Osteoblast (primary cell): ENCODE measurements around the gene MRPS18B. TPM values are rescaled to one million over a fixed set of nuclear protein-coding genes. Genes with fewer than 3 reads are reported as not detected.

Experiments used
- DNase-seq: peaks from one replicate; pipeline ENCODE4 v3.0.0; 2011; ENCODE audit warnings: low spot score, mixed read lengths; ENCODE audit not compliant: insufficient read length; ENCODE audit errors: missing footprints
- H2AFZ ChIP-seq: 2 replicates; pipeline ENCODE4 v1.6.0; 2011; ENCODE audit warnings: mild to moderate bottlenecking, low read length
- H3K27ac ChIP-seq: 2 replicates; pipeline ENCODE4 v1.5.1; 2011; ENCODE audit warnings: mild to moderate bottlenecking, low read depth, low read length, moderate library complexity
- H3K27me3 ChIP-seq: 2 replicates; pipeline ENCODE4 v1.6.0; 2012; ENCODE audit warnings: mild to moderate bottlenecking, control low read depth, inconsistent platforms, low read length, moderate library complexity; ENCODE audit not compliant: insufficient read depth
- H3K36me3 ChIP-seq: 2 replicates; pipeline ENCODE4 v1.5.1; 2011; ENCODE audit warnings: mild to moderate bottlenecking, low read length, control low read depth, moderate library complexity; ENCODE audit not compliant: insufficient read depth
- H3K4me1 ChIP-seq: 2 replicates; pipeline ENCODE4 v1.5.1; 2011; ENCODE audit warnings: mild to moderate bottlenecking, low read length, control low read depth, moderate library complexity; ENCODE audit not compliant: insufficient read depth
- H3K4me2 ChIP-seq: 2 replicates; pipeline ENCODE4 v1.6.0; 2011; ENCODE audit warnings: mild to moderate bottlenecking, low read length; ENCODE audit not compliant: insufficient read depth
- H3K4me3 ChIP-seq: fragments of 200-600 bp; sonication (generic); 3 replicates; pipeline ENCODE4 v1.5.1; 2012; ENCODE audit warnings: mild to moderate bottlenecking, low read length, inconsistent platforms; ENCODE audit not compliant: insufficient read depth
- H3K79me2 ChIP-seq: 2 replicates; pipeline ENCODE4 v1.6.0; 2012; ENCODE audit warnings: mild to moderate bottlenecking, low read length, control low read depth, inconsistent platforms; ENCODE audit not compliant: insufficient read depth
- H3K9me3 ChIP-seq: 2 replicates; pipeline ENCODE4 v1.5.1; 2011; ENCODE audit warnings: low read depth, low read length, control low read depth
- H4K20me1 ChIP-seq: 2 replicates; pipeline ENCODE4 v1.6.0; 2012; ENCODE audit warnings: mild to moderate bottlenecking, low read length, control low read depth; ENCODE audit not compliant: insufficient read depth
- total RNA-seq: library from RNA; depleted of rRNA; stranded (reverse); fragments of >200 nt; gene quantifications from 2 replicates; pipeline ENCODE4 v1.2.3, GENCODE V29; 2012
- TF ChIP-seq, protein P1 (sequence below): IDR thresholded peaks from 2 replicates; pipeline ENCODE4 v1.5.1; 2011; ENCODE audit warnings: mild to moderate bottlenecking, low read depth, low read length, moderate library complexity; ENCODE audit errors: extremely low read depth

Gene MRPS18B
- total RNA-seq, 1 donor, result 67.3 TPM

DNA sequence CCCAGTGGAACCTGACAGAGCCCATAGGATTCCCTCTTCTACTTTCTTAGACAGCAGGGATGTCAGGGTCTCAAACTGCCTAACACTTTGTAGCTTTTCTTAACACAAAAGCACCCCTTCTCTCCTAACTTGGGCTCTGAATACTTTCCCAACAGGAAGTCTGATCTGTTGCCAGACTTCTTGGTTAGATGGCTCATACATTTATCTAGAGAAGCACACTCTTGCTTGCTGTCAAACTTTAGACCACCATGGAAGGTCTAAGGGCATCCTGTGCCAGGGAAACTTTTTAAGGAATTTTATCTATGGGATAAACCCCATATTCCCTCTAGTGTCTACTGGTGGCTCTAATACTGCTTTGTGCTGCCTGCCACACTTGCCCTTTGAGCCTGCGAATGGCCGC, 26.0 kb downstream of the MRPS18B start:
- no peaks in the 10 kb centered on the region for H3K9me3 ChIP-seq
- H3K4me3 ChIP-seq, result no peak overlapping the region
- no peak overlapping the region for H3K27ac ChIP-seq
- H3K27me3 ChIP-seq, result no peaks in the 10 kb centered on the region
- TF ChIP-seq, protein P1, sequence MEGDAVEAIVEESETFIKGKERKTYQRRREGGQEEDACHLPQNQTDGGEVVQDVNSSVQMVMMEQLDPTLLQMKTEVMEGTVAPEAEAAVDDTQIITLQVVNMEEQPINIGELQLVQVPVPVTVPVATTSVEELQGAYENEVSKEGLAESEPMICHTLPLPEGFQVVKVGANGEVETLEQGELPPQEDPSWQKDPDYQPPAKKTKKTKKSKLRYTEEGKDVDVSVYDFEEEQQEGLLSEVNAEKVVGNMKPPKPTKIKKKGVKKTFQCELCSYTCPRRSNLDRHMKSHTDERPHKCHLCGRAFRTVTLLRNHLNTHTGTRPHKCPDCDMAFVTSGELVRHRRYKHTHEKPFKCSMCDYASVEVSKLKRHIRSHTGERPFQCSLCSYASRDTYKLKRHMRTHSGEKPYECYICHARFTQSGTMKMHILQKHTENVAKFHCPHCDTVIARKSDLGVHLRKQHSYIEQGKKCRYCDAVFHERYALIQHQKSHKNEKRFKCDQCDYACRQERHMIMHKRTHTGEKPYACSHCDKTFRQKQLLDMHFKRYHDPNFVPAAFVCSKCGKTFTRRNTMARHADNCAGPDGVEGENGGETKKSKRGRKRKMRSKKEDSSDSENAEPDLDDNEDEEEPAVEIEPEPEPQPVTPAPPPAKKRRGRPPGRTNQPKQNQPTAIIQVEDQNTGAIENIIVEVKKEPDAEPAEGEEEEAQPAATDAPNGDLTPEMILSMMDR, result no peak
- peaks cover 9% of the 10 kb centered on the region for H3K4me1 ChIP-seq
- H3K79me2 ChIP-seq, result peaks cover 25% of the 10 kb centered on the region
- H3K4me2 ChIP-seq, result no peak overlapping the region
- no peak overlapping the region for H2AFZ ChIP-seq
- peaks cover 30% of the 10 kb centered on the region for H3K36me3 ChIP-seq
- DNase-seq, result peak; percentile 85
- peaks cover 3% of the 10 kb centered on the region for H4K20me1 ChIP-seq

DNA sequence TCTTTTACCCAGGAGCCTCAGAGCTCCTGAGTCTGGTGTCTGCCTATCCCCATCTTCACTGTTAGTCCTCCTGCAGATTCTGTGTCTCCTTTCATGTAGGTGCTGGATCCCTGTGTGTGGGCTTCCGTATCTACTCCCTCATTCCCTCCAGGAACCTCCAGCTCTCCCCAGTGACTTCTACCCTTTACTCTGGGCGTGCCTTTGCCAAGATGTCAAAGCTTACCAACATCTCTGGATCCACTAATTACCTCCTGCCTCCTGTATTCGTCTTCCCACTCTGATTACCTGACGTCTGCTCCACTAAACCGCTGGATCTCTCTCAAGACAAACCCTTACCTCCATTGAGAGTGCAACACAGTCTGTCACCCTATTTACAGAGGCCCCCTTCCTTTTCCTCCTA, 27.1 kb downstream of the MRPS18B start:
- peaks cover 33% of the 10 kb centered on the region for H3K79me2 ChIP-seq
- no peak overlapping the region for H2AFZ ChIP-seq
- DNase-seq, result no peak
- H3K4me3 ChIP-seq, result no peak overlapping the region
- peaks cover 28% of the 10 kb centered on the region for H3K36me3 ChIP-seq
- H3K9me3 ChIP-seq, result no peaks in the 10 kb centered on the region
- TF ChIP-seq, protein P1, result no peak
- no peak overlapping the region for H3K27ac ChIP-seq
- peaks cover 9% of the 10 kb centered on the region for H3K4me1 ChIP-seq
- peaks cover 3% of the 10 kb centered on the region for H4K20me1 ChIP-seq
- no peaks in the 10 kb centered on the region for H3K27me3 ChIP-seq
- no peak overlapping the region for H3K4me2 ChIP-seq

DNA sequence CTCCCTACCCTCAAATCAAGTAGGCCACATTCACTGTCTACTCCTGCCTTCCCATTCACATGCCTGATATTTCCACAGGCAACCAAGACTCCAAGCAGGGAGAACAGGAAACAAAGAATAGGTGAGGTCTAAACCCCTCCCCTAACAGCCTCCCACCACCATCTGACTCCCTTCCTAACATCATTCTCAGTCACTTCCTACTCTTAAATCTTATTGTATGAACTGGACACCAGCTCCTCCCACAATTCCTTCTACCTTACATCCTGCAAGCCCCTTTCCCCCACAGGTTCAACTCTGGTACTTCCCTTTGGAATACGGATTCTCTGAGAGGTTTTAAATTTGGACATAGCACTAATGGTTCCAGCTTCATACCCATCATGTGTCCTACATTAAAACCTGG, 28.3 kb downstream of the MRPS18B start:
- peaks cover 3% of the 10 kb centered on the region for H4K20me1 ChIP-seq
- TF ChIP-seq, protein P1, result no peak
- no peaks in the 10 kb centered on the region for H3K9me3 ChIP-seq
- no peaks in the 10 kb centered on the region for H3K27me3 ChIP-seq
- no peak overlapping the region for H3K27ac ChIP-seq
- H3K4me2 ChIP-seq, result no peak overlapping the region
- H3K36me3 ChIP-seq, result peaks cover 19% of the 10 kb centered on the region
- DNase-seq, result no peak
- no peak overlapping the region for H2AFZ ChIP-seq
- H3K4me3 ChIP-seq, result no peak overlapping the region
- H3K79me2 ChIP-seq, result peaks cover 33% of the 10 kb centered on the region
- peaks cover 9% of the 10 kb centered on the region for H3K4me1 ChIP-seq

DNA sequence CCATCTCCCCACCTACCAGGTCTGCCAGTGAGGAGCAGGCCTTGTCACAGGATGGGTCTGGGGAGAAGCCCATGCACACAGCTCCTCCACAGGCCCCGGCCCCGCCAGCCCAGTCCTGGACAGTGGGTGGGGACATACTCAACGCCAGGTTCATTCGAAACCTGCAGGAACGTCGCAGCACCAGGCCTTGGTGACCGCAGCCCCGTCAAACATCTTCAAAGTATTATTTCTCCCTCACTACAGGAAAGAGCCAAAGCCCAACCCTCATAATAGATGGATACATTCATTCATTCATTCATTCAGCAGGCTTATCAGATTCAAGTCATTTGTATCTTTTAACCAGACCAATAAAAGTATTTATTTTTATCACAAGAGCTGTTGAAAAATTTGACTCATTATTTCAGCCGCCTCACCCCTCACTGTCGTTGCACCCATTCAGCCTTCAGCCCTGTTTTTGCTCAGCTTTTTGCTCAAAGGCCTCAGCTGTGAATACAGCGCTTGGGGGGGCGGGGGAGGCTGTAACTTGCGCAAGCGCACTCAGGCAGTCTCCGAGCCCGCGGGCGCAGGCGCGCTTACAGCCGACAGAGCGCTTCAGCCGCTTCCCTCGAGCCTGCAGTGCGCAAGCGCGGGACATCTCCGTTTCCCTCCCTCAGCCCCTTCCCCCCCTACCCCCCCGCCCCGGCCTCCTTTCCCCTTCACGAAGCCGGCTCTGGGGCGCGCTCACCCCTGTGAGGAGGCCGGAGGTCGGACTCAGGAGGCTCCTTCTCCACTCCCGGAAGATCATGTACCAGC, 29.0 kb downstream of the MRPS18B start, which contains the start of gene C6orf136:
C6orf136 (plus strand) TSS at position 684 of the 792 bp plus-strand sequence; CDS start at position 783, 99 bp downstream.
- TF ChIP-seq, protein P1, result no peak

More for the DNA sequence above, 29.0 kb downstream of the MRPS18B start, which contains the start of gene C6orf136:
- Histone ChIP-seq H3K4me1 (peaks cover 9% of the 10 kb centered on the region), H3K79me2 (peaks cover 33% of the 10 kb centered on the region), H3K27me3 (no peaks in the 10 kb centered on the region), H3K4me2 (peak within 1 kb of the TSS; percentile 73), H3K4me3 (peak within 1 kb of the TSS; percentile 98), H2AFZ (peak within 1 kb of the TSS; percentile 80), H4K20me1 (peaks cover 3% of the 10 kb centered on the region), H3K9me3 (no peaks in the 10 kb centered on the region), H3K36me3 (peaks cover 21% of the 10 kb centered on the region), H3K27ac (peak within 1 kb of the TSS; percentile 44)
- peak; percentile 99 for DNase-seq
